Measurements from ENCODE around the gene RSRC1.
A peak's percentile ranks its signal among the peaks of the same experiment; 100 is the strongest.
"Not testable (repeated sequence)": the region's sequence is repeated elsewhere in the genome, so short reads cannot be mapped to it uniquely, and the experiment has no call there.

Gene RSRC1

GRCh38 chr3:158540066-158540465 lies 430.2 kb downstream of the RSRC1 start:
- no peak for DNase-seq

GRCh38 chr3:158548691-158549090 lies 438.8 kb downstream of the RSRC1 start:
- DNase-seq: no peak

- DNase-seq: not testable (repeated sequence)
Observed at GRCh38 chr3:158549938-158550337, 440.0 kb downstream of the RSRC1 start.

GRCh38 chr3:158552124-158552523 lies 442.2 kb downstream of the RSRC1 start:
- DNase-seq: no peak

- no peak for DNase-seq
Observed at GRCh38 chr3:158559504-158559903, 449.6 kb downstream of the RSRC1 start.

GRCh38 chr3:158560979-158561378 lies 451.1 kb downstream of the RSRC1 start:
- DNase-seq: no peak

GRCh38 chr3:158562674-158563073 lies 452.8 kb downstream of the RSRC1 start:
- DNase-seq: no peak

- DNase-seq: no peak
Observed at GRCh38 chr3:158563076-158563475, 453.2 kb downstream of the RSRC1 start.

GRCh38 chr3:158565076-158565475 lies 455.2 kb downstream of the RSRC1 start:
- no peak for DNase-seq

GRCh38 chr3:158568784-158569183 lies 458.9 kb downstream of the RSRC1 start:
- DNase-seq: no peak

- peak; percentile 57 for DNase-seq
Observed at GRCh38 chr3:158569794-158570193, 459.9 kb downstream of the RSRC1 start.

GRCh38 chr3:158570999-158571702 lies 461.3 kb downstream of the RSRC1 start, which contains the start of gene MLF1:
TSS of gene MLF1 (plus strand) at chr3:158571194. CDS start at chr3:158571301, 107 bp downstream.
- DNase-seq: peak; percentile 89

GRCh38 chr3:158571969-158572765 lies 462.3 kb downstream of the RSRC1 start:
- no peak for DNase-seq

- no peak for DNase-seq
Observed at GRCh38 chr3:158572766-158573060, 462.8 kb downstream of the RSRC1 start.

- DNase-seq: peak; percentile 15
Observed at GRCh38 chr3:158573714-158574113, 463.8 kb downstream of the RSRC1 start.

- no peak for DNase-seq
Observed at GRCh38 chr3:158574646-158575045, 464.8 kb downstream of the RSRC1 start.

GRCh38 chr3:158590223-158590622 lies 480.3 kb downstream of the RSRC1 start:
- DNase-seq: no peak

Measured in hematopoietic multipotent progenitor cell treated with erythropoietin and hydrocortisone succinate and interleukin-3 and kit ligand, for 8 days (in vitro differentiated cells).